ENCODE measurements around the gene VSTM2L. TPM values are rescaled to one million over a fixed set of nuclear protein-coding genes. Genes with fewer than 3 reads are reported as not detected.

Gene VSTM2L
- total and polyA plus RNA-seq, 2 of the 13 experiments (the other 11 are each of a cell fraction or from before 2014, with no cell fraction given): not detected

DNA sequence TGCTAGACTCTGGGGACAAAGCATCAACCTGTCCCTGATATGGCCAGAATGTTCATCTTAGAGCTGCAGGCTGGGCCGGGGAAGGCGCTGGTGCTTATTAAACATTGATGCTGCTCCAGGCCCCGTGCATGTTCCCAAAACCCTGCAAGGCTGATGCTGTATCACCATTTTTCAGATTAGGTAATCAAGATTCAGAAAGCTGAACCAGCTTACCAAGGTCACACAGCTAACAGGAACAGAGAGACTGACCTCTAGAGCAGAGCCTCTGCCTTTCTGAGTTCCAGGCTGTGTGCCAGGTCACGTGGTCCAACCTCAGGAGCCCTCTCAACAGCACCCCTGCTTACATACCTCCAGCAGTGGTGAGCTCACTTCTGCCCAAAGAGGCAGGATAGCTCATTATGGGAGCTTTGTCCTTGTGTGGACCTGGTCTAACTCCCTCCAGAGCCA lies 16.1 kb upstream of the VSTM2L start (continued):
- no peak for TF ChIP-seq ISX (CRISPR knock-in tag; conservative IDR thresholded peaks at IDR 0.05)
- TF ChIP-seq, protein P1, sequence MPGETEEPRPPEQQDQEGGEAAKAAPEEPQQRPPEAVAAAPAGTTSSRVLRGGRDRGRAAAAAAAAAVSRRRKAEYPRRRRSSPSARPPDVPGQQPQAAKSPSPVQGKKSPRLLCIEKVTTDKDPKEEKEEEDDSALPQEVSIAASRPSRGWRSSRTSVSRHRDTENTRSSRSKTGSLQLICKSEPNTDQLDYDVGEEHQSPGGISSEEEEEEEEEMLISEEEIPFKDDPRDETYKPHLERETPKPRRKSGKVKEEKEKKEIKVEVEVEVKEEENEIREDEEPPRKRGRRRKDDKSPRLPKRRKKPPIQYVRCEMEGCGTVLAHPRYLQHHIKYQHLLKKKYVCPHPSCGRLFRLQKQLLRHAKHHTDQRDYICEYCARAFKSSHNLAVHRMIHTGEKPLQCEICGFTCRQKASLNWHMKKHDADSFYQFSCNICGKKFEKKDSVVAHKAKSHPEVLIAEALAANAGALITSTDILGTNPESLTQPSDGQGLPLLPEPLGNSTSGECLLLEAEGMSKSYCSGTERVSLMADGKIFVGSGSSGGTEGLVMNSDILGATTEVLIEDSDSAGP (CRISPR knock-in tag; IDR thresholded peaks at IDR 0.05; ENCODE audit: borderline replicate concordance): no peak
- no peak for TF ChIP-seq SNRNP70 (IDR thresholded peaks at IDR 0.05; ENCODE audit: low read depth, low read length)
- TF ChIP-seq ZNF737 (CRISPR knock-in tag; IDR thresholded peaks at IDR 0.05; ENCODE audit: borderline replicate concordance): no peak
- no peak for TF ChIP-seq MIER2 (CRISPR knock-in tag; IDR thresholded peaks at IDR 0.05)
- TF ChIP-seq, protein P2, sequence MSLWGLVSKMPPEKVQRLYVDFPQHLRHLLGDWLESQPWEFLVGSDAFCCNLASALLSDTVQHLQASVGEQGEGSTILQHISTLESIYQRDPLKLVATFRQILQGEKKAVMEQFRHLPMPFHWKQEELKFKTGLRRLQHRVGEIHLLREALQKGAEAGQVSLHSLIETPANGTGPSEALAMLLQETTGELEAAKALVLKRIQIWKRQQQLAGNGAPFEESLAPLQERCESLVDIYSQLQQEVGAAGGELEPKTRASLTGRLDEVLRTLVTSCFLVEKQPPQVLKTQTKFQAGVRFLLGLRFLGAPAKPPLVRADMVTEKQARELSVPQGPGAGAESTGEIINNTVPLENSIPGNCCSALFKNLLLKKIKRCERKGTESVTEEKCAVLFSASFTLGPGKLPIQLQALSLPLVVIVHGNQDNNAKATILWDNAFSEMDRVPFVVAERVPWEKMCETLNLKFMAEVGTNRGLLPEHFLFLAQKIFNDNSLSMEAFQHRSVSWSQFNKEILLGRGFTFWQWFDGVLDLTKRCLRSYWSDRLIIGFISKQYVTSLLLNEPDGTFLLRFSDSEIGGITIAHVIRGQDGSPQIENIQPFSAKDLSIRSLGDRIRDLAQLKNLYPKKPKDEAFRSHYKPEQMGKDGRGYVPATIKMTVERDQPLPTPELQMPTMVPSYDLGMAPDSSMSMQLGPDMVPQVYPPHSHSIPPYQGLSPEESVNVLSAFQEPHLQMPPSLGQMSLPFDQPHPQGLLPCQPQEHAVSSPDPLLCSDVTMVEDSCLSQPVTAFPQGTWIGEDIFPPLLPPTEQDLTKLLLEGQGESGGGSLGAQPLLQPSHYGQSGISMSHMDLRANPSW (CRISPR knock-in tag; IDR thresholded peaks at IDR 0.05; ENCODE audit: borderline replicate concordance): no peak
- TF ChIP-seq, protein P3, sequence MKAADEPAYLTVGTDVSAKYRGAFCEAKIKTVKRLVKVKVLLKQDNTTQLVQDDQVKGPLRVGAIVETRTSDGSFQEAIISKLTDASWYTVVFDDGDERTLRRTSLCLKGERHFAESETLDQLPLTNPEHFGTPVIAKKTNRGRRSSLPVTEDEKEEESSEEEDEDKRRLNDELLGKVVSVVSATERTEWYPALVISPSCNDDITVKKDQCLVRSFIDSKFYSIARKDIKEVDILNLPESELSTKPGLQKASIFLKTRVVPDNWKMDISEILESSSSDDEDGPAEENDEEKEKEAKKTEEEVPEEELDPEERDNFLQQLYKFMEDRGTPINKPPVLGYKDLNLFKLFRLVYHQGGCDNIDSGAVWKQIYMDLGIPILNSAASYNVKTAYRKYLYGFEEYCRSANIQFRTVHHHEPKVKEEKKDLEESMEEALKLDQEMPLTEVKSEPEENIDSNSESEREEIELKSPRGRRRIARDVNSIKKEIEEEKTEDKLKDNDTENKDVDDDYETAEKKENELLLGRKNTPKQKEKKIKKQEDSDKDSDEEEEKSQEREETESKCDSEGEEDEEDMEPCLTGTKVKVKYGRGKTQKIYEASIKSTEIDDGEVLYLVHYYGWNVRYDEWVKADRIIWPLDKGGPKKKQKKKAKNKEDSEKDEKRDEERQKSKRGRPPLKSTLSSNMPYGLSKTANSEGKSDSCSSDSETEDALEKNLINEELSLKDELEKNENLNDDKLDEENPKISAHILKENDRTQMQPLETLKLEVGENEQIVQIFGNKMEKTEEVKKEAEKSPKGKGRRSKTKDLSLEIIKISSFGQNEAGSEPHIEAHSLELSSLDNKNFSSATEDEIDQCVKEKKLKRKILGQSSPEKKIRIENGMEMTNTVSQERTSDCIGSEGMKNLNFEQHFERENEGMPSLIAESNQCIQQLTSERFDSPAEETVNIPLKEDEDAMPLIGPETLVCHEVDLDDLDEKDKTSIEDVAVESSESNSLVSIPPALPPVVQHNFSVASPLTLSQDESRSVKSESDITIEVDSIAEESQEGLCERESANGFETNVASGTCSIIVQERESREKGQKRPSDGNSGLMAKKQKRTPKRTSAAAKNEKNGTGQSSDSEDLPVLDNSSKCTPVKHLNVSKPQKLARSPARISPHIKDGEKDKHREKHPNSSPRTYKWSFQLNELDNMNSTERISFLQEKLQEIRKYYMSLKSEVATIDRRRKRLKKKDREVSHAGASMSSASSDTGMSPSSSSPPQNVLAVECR (CRISPR knock-in tag; IDR thresholded peaks at IDR 0.05; ENCODE audit: borderline replicate concordance): peak; percentile 20; the same call in 1 of the 2 replicates
- no peak for TF ChIP-seq KLF16 (CRISPR knock-in tag; IDR thresholded peaks at IDR 0.05)
- no peak for TF ChIP-seq ZNF720 (CRISPR knock-in tag; IDR thresholded peaks at IDR 0.05)
- peak; percentile 19; the same call in 1 of the 2 replicates for TF ChIP-seq HOXA3 (CRISPR knock-in tag; IDR thresholded peaks at IDR 0.05)
- no peak for TF ChIP-seq RBM39 (IDR thresholded peaks at IDR 0.05; ENCODE audit: low read depth, low read length, poor library complexity, severe bottlenecking)
- TF ChIP-seq, protein P4, sequence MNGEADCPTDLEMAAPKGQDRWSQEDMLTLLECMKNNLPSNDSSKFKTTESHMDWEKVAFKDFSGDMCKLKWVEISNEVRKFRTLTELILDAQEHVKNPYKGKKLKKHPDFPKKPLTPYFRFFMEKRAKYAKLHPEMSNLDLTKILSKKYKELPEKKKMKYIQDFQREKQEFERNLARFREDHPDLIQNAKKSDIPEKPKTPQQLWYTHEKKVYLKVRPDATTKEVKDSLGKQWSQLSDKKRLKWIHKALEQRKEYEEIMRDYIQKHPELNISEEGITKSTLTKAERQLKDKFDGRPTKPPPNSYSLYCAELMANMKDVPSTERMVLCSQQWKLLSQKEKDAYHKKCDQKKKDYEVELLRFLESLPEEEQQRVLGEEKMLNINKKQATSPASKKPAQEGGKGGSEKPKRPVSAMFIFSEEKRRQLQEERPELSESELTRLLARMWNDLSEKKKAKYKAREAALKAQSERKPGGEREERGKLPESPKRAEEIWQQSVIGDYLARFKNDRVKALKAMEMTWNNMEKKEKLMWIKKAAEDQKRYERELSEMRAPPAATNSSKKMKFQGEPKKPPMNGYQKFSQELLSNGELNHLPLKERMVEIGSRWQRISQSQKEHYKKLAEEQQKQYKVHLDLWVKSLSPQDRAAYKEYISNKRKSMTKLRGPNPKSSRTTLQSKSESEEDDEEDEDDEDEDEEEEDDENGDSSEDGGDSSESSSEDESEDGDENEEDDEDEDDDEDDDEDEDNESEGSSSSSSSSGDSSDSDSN (CRISPR knock-in tag; IDR thresholded peaks at IDR 0.05): no peak
- TF ChIP-seq ZMAT3 (CRISPR knock-in tag; conservative IDR thresholded peaks at IDR 0.05): no peak
- TF ChIP-seq FOXK1 (CRISPR knock-in tag; IDR thresholded peaks at IDR 0.05; ENCODE audit: borderline replicate concordance, low read depth): no peak
- no peak for TF ChIP-seq SOX6 (IDR thresholded peaks at IDR 0.05)
- TF ChIP-seq SOX6 (CRISPR knock-in tag; IDR thresholded peaks at IDR 0.05): 0 out of 2 replicates have a peak, but pooled peaks have one; percentile 19
- TF ChIP-seq, protein P5, sequence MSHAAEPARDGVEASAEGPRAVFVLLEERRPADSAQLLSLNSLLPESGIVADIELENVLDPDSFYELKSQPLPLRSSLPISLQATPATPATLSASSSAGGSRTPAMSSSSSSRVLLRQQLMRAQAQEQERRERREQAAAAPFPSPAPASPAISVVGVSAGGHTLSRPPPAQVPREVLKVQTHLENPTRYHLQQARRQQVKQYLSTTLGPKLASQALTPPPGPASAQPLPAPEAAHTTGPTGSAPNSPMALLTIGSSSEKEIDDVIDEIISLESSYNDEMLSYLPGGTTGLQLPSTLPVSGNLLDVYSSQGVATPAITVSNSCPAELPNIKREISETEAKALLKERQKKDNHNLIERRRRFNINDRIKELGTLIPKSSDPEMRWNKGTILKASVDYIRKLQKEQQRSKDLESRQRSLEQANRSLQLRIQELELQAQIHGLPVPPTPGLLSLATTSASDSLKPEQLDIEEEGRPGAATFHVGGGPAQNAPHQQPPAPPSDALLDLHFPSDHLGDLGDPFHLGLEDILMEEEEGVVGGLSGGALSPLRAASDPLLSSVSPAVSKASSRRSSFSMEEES (CRISPR knock-in tag; IDR thresholded peaks at IDR 0.05): peak; percentile 44; the same call in 1 of the 2 replicates
- 0 out of 2 replicates have a peak, but pooled peaks have one; percentile 50 for TF ChIP-seq ZNF792 (CRISPR knock-in tag; IDR thresholded peaks at IDR 0.05)

Data from HepG2 (cell line).